Loucy (cell line): ENCODE results near the gene RER1.

Source experiments
- H2AFZ ChIP-seq: fragments of 200-600 bp; sonication (generic); 2 replicates; pipeline ENCODE4 v1.6.0; 2016; ENCODE audit warnings: antibody characterized with exemption, mild to moderate bottlenecking, low read length, moderate library complexity
- H3F3A ChIP-seq: fragments of 200-600 bp; 2 replicates; pipeline ENCODE4 v1.6.0; 2016; ENCODE audit warnings: antibody characterized with exemption, low read depth, mild to moderate bottlenecking
- H3K27me3 ChIP-seq: fragments of 200-600 bp; sonication (generic); 2 replicates; pipeline ENCODE4 v1.6.1; 2014; ENCODE audit warnings: low read length, mild to moderate bottlenecking; ENCODE audit not compliant: insufficient read depth, poor library complexity, severe bottlenecking
- H3K36me3 ChIP-seq: fragments of 200-600 bp; sonication (generic); 2 replicates; pipeline ENCODE4 v1.6.1; 2016; ENCODE audit warnings: low read length; ENCODE audit not compliant: insufficient read depth
- H3K4me1 ChIP-seq: fragments of 200-600 bp; sonication (generic); 2 replicates; pipeline ENCODE4 v1.5.1; 2014; ENCODE audit warnings: low read length, mild to moderate bottlenecking; ENCODE audit not compliant: insufficient read depth, poor library complexity, severe bottlenecking
- H3K4me2 ChIP-seq: fragments of 200-600 bp; sonication (generic); 2 replicates; pipeline ENCODE4 v1.6.0; 2014; ENCODE audit warnings: antibody characterized with exemption, low read length, low read depth, mild to moderate bottlenecking; ENCODE audit not compliant: poor library complexity, severe bottlenecking
- H3K4me3 ChIP-seq: fragments of 200-600 bp; sonication (generic); 2 replicates; pipeline ENCODE4 v1.5.1; 2014; ENCODE audit warnings: low read length, mild to moderate bottlenecking, mixed read lengths; ENCODE audit not compliant: poor library complexity, severe bottlenecking
- H3K79me2 ChIP-seq: fragments of 200-600 bp; sonication (generic); 2 replicates; pipeline ENCODE4 v1.6.1; 2014; ENCODE audit warnings: low read length; ENCODE audit not compliant: insufficient read depth
- H3K9ac ChIP-seq: fragments of 200-600 bp; sonication (generic); 2 replicates; pipeline ENCODE4 v1.6.0; 2014; ENCODE audit warnings: mild to moderate bottlenecking, low read depth, low read length, moderate library complexity; ENCODE audit not compliant: poor library complexity, severe bottlenecking
- H3K9me2 ChIP-seq: fragments of 200-600 bp; sonication (generic); replicated peaks from 2 replicates; pipeline ENCODE4 v1.6.1; 2016; ENCODE audit warnings: low read depth, low read length, mixed read lengths
- H3K9me3 ChIP-seq: fragments of 200-600 bp; sonication (generic); 2 replicates; pipeline ENCODE4 v1.6.1; 2014; ENCODE audit warnings: mild to moderate bottlenecking, antibody characterized with exemption, low read length, low read depth; ENCODE audit not compliant: insufficient read depth
- H4K20me1 ChIP-seq: fragments of 200-600 bp; sonication (generic); 2 replicates; pipeline ENCODE4 v1.6.0; 2014; ENCODE audit warnings: antibody characterized with exemption, low read length, mild to moderate bottlenecking; ENCODE audit not compliant: insufficient read depth, poor library complexity, severe bottlenecking
- CTCF ChIP-seq: fragments of 200-600 bp; sonication (generic); conservative IDR thresholded peaks from 2 replicates; pipeline ENCODE4 v1.5.1; 2014; ENCODE audit warnings: mild to moderate bottlenecking, antibody characterized with exemption, low read length
- EZH2phosphoT487 ChIP-seq: fragments of 200-600 bp; IDR thresholded peaks from 2 replicates; pipeline ENCODE4 v1.6.1; 2018; ENCODE audit warnings: antibody characterized with exemption, mild to moderate bottlenecking, moderate library complexity, borderline replicate concordance

RER1 gene

GRCh38 chr1:2425892-2426291 lies 34.3 kb downstream of the RER1 start:
- no peaks in the 10 kb centered on the region for H3K4me1 ChIP-seq
- TF ChIP-seq CTCF, result no peak
- no peak for TF ChIP-seq EZH2phosphoT487
- H3K9me3 ChIP-seq, result peaks cover 6% of the 10 kb centered on the region; the same call in 1 of the 2 replicates

GRCh38 chr1:2426540-2426939 lies 34.9 kb downstream of the RER1 start:
- H3K79me2 ChIP-seq, result no peaks in the 10 kb centered on the region
- no peak overlapping the region for H3K9ac ChIP-seq
- H3K4me3 ChIP-seq, result no peak overlapping the region
- H3K36me3 ChIP-seq, result no peaks in the 10 kb centered on the region
- no peaks in the 10 kb centered on the region for H3K27me3 ChIP-seq
- H3F3A ChIP-seq, result no peaks in the 10 kb centered on the region
- no peak overlapping the region for H3K4me2 ChIP-seq
- H3K9me3 ChIP-seq, result peaks cover 6% of the 10 kb centered on the region; the same call in 1 of the 2 replicates
- no peaks in the 10 kb centered on the region for H4K20me1 ChIP-seq
- H2AFZ ChIP-seq, result no peak overlapping the region
- H3K9me2 ChIP-seq, result no peaks in the 10 kb centered on the region
- H3K4me1 ChIP-seq, result no peaks in the 10 kb centered on the region
- TF ChIP-seq CTCF, result no peak
- TF ChIP-seq EZH2phosphoT487, result no peak

More at GRCh38 chr1:2425892-2426291, 34.3 kb downstream of the RER1 start:
- Histone ChIP-seq H3F3A (no peaks in the 10 kb centered on the region), H3K79me2 (no peaks in the 10 kb centered on the region), H3K4me2 (no peak overlapping the region), H3K9ac (no peak overlapping the region), H3K27me3 (no peaks in the 10 kb centered on the region), H3K36me3 (no peaks in the 10 kb centered on the region), H4K20me1 (no peaks in the 10 kb centered on the region), H3K4me3 (no peak overlapping the region), H2AFZ (no peak overlapping the region), H3K9me2 (no peaks in the 10 kb centered on the region)

GRCh38 chr1:2427051-2427450 lies 35.4 kb downstream of the RER1 start:
- no peak overlapping the region for H3K9ac ChIP-seq
- H3F3A ChIP-seq, result no peaks in the 10 kb centered on the region
- TF ChIP-seq EZH2phosphoT487, result no peak
- TF ChIP-seq CTCF, result no peak
- H3K4me1 ChIP-seq, result no peaks in the 10 kb centered on the region
- no peaks in the 10 kb centered on the region for H3K79me2 ChIP-seq
- H3K4me2 ChIP-seq, result no peak overlapping the region
- no peak overlapping the region for H2AFZ ChIP-seq
- no peaks in the 10 kb centered on the region for H3K36me3 ChIP-seq
- H3K9me2 ChIP-seq, result no peaks in the 10 kb centered on the region
- H3K9me3 ChIP-seq, result peaks cover 6% of the 10 kb centered on the region; the same call in 1 of the 2 replicates
- no peaks in the 10 kb centered on the region for H4K20me1 ChIP-seq
- no peaks in the 10 kb centered on the region for H3K27me3 ChIP-seq
- no peak overlapping the region for H3K4me3 ChIP-seq
